ENCODE measurements around the gene NKD2.
"Not testable (repeated sequence)": the region's sequence is repeated elsewhere in the genome, so short reads cannot be mapped to it uniquely, and the experiment has no call there.

Gene NKD2

DNA sequence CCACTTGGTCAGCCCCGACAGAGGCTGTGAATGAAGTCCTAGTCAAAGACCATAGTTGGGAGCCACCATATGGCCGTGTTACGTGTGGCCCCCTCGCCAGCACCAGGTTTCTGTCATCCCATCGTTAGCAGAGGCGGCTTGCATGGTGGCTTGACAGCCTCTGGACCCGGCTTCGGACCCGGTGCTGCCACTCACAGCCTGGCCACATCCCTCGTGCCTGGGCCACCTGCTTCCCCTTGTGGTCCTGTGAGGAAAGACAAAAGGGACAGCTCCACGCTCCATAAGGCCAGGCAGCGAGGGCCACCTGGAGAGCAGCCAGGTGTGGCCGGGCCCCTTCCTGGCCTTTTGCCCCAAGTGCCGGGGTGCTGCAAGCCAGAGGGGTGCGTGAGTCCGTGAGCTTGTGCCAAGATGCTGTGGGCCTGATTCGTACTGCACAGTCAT is 6.2 kb downstream of the NKD2 start:
- no peak for DNase-seq

DNA sequence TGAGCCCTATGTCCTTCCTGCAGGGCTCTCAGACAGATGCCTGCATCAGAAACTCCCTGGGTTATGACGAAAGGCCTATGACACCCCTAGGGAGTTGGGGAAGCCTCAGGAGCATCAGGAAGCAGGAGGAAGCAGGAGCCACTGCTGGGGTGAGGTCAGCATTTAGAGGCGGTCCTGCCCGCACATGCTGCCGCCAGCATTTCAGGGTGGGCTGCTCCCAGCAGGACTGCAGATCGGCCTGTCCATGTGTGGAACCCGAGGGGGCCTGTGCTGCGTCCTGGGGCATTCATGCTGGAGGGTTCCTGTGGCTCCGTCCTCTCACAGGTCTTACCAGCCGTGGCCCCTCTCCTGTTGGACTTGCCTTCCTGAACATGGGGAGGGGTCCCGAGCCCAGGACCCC is 6.9 kb downstream of the NKD2 start:
- DNase-seq, result no peak

DNA sequence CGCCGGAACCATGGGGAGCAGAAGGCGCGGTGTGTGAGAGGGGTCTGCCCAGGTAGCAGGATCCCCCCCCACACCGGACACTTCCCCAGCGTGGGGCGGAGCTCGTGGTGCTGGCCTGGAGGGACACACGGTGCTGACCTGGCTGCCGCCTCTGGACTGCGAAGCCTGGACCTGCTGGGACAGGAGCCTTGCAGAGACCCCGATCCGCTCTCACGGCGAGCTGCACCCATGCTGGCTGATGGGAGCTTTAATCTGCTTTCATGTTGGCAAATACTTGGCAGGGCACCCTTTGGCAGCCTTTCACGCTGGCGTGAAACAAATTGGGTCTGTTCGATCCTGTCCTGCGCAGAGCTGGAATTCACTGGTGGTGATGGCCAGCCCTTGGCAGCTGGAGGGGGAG is 7.4 kb downstream of the NKD2 start:
- DNase-seq, result no peak

DNA sequence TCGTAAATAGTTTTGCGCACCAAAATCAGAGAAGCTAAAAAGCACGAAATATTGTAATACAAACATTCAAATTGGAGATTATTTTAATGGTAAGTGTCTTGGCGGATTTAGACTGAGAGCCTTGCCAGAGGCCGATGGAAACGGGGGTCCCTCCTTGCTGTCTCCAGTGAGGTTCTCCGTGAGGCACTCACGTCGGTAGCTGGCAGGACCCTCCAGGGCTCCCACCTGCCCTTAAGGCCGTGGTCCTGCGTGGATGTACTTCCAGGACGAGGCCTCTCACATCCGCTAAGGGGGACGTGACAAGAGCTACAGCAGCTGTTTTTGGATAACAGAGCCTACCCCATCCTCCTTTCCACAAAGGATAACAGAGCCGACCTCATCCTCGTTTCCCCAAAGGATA is 7.9 kb downstream of the NKD2 start:
- no peak for DNase-seq

DNA sequence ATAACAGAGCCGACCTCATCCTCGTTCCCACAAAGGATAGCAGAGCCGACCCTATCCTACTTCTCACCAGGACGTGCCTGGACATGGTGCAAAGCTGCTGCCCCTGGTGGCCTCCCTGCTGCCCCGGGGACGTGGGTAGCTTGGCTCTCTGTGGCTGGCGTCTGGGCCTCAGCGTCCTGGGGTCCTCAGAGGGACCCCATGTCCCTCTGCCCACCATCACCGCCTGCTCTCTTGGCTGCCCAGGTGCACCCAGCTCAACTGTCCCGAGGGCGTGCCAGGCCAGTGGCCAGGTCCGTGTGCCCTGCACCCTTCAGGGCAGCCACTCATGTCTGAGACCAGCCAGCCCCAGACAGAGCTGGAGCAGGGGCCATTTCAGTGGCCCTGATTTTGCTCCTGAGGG is 8.5 kb downstream of the NKD2 start:
- no peak for DNase-seq

DNA sequence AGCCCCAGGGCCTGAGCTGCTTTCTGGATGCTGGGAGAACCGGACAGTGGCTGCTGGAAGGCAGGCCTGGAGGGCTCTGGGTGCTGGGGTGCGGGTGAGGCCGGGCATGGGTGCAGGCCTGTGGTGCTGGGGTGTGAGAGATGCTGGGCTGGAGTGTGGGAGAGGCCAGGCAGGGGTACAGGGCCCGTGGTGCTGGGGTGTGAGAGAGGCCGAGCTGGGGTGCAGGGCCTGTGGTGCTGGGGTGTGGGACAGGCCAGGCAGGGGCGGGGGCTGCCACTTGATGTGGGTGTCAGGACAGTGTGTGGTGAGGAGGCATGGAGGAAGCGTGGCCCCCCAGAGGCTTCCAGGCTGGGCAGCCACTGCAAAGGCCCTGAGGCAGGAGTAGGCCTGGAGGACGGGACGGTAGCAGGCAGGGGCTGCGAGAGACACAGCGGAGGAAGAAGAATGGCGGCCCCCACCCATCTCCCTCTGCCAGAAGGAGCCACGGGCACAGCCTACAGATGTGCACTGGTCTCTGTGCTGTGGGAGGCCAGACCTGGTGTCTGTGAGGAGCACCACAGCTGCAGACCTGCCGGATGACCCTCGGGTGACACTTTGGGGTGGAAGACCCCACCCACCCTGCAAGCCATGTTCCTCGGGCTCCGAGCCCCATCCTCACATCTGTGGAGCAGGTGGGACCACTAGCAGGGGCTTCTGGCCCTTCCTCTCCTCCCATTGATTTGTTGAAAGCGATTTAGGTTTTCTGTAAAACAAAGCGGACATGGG is 9.3 kb downstream of the NKD2 start:
- DNase-seq, result no peak

DNA sequence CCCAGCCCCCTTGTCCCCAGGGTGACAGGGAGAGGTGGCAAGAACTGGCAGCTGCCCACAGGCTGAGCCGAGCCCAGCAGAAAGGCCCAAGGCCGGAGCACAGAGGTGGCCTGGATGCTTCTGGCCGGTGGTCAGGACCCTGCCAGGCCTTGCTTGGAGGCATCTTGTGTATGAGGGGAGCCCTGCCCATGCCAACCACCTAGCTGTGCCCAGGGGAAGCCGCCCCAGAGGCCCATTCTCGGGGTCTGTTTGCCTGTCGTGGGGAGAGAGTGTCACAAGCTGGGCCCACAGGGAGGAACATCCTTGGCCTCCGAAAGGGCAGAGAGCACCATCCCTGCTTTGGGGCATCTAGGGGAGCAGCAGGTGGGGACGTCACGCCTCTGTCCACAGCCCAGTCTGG is 10.0 kb downstream of the NKD2 start:
- DNase-seq, result no peak

DNA sequence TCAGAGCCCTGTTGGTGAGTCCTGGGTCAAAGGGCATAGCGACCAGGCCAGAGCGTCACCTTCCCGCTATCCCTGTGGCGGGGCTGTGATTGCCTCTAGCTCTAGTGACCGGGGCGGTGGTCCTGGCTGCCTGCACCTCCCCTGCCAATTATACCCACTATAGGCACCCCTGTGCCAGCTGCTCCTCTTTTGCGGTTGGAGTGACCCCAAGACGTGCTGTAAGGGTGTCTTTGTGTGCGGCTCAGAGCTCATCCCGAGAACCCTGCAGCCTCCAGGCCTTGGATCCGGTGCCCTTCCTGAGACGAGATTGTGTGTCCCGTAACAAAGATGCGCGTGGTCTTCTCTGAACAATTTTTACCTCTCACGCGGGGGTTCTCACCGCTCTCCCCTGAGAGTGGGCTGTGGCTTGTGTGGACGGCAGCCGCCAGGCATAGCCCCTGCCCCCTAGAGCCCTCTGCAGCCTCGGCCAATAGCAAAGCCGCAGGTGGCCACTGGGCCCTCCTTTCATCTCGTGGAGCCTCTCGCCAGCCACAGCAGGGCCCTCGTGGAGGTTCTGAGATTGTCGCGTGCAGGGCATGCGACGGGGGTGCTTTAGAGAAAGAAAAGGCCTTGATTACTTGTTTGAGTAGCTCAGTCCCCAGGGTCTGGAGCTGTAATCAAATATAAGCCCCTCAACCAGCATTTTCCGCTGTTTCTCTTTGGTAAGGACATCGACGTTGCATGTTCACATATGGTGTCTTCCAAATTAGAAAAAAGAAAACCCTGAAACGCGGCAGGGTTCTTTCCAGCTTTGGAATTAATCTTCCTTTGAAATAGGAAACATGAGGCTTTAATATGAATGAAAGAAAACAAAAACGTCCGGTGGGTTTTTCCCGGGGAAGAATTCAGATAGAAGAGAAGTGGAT is 10.7 kb downstream of the NKD2 start:
- no peak for DNase-seq

DNA sequence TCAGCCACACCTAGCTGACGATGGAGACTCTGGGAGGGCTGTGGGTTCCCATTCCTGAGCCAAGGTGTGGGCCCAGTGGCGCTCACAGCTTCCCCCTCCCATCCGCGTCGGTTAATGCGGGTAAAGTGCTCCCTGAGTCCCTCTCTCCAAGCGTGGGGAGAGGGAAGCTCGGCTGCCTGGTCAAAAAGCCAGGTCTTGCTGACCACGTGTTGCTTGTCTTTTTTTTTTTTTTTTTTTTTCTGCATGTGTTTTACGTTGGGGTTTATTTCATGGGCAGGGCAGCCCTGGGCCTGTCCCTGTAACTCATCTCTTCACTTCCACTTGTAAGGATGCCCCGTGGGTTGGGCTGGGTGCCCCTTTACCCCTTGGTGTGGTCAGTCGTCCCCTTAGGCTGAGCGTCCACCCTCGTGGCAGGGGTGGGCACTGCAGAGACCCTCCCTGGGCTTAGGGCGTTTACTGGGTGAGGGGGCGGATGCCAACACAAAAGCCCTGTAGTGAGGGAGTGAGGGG is 11.9 kb downstream of the NKD2 start:
- DNase-seq, result no peak

DNA sequence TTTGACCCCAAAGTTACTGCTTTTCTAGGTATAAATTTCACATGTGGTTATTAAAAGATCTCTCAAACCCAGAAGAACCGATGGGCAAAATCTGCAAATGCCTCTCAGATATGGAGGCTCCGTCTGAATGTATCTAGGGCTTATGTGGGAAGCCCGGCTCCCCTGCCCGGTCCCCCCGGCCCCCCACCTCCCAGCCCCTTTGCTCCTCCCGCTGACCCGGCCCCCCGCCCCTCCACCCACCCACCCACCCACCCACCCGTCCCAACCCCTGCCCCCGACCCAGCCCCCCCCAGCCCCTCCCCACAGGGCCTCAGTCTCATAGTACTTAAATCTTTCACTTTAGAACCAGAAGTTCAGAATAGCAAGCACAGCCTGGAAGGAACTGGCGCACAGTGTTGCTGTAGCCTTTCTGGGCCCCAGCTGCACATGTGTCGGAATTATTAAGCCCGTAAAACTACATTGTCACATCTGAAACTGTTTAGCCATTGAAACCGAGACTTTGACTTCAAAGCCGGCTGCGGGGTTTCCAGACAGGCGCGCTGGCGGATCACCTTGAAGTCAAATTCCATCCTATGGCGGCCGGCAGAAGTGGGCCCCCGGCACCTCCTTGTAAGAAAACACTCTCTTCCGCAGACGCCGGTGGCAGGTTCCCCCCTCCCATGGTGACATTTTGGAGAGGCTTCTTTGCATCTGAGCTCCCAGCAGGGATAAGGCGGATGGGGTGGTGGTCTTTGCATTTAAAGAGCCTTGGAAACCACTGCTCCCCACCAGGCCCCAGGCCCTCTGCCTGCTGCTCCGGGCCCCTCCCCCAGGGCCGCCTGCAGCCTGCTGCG is 12.8 kb downstream of the NKD2 start:
- DNase-seq, result no peak

DNA sequence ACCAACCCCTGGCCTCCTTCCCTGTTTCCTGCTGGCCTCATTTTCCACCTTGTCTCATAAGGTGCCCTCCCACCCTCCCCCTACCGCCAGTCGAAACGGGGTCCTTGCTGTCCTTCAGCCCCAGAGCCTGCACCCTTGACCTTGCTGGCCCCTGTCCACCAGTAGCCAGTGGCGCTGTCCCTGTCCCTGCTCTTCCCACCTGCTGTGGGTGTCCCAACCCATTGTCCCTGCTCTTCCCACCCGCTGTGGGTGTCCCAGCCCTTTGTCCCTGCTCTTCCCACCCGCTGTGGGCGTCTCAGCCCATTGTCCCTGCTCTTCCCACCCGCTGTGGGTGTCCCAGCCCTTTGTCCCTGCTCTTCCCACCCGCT is 13.4 kb downstream of the NKD2 start:
- not testable (repeated sequence) for DNase-seq

DNA sequence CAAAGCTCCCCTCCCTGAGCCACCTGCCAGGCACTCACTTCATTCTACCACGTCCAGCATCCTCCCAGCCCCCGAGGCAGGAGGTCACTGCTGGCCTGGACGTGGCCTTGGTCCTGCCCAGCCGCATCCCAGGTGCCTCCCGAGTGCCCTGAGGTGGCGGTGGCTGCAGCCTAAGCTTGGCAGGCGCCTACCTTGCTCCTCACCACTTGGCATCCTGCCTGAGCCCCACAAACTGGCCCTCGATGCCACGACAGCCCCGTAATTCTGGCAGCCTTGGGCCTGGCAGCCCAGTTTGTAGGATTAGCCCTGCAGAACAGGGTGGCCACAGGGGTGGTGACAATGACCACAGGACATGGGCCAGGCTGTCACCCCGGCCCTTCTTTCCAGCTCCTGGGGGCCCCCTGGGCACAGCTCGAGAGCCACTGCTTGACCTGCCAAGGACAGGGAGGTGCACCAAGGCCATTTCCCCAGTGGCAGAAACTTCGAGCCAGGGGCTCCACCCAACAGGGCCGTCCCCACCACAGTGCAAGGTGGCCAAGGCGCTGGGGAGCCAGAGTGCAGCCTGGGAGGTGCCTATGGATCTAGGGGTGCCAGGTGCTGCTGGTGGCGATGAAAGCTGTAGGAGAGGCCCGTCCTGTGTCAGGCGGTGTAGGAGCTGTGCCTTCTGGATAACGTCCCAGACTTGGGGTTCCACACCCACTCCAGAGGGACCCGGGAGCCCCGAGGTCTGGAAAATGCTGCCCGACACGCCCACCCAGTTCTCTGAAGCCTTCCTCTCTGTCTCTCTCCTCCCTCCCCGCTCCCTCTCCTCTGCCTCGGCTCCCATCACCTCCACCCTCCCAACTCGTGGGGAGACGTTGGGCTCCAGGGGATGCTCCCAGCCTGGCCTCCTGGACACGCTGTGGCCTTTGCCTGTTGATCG is 18.4 kb downstream of the NKD2 start:
- no peak for DNase-seq

DNA sequence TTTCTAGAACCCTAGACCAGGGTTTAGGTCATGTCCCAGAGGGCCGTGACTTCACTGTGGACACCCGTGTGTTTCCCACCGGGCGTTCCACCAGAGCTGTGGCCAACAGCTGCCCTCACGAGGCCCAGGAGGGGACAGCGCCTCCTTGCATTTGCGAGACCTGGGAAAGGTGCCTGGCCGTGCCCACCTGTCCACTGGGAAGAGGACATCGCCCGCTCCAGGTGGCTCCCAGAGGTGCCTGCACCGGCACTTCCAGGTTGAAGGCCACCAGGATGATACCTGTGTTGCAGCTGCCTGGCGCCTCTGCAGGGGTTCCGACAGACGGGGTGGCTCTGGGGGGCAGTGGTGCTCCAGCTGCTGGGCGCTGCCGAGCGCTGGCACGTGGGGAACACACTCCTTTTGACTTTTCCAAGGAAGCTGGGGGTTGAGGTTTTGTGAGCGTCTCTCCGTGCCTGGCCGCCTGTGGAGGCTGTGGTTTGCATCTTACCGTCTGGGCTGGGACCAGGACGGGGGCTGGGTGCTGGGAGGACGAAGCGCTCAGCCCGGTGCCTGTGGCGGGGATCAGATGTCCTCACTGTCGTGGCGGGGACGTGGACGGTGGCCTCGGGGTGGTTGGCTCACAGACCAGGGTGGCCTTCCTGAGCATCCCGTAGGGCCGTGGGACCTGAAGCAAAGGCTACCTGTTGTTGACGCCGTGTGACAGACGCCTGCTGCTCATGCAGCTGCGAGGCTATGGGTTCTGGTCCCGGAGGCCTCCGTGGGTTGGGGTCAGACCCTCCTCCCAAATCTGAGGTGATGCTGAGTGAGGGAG is 19.2 kb downstream of the NKD2 start:
- no peak for DNase-seq

DNA sequence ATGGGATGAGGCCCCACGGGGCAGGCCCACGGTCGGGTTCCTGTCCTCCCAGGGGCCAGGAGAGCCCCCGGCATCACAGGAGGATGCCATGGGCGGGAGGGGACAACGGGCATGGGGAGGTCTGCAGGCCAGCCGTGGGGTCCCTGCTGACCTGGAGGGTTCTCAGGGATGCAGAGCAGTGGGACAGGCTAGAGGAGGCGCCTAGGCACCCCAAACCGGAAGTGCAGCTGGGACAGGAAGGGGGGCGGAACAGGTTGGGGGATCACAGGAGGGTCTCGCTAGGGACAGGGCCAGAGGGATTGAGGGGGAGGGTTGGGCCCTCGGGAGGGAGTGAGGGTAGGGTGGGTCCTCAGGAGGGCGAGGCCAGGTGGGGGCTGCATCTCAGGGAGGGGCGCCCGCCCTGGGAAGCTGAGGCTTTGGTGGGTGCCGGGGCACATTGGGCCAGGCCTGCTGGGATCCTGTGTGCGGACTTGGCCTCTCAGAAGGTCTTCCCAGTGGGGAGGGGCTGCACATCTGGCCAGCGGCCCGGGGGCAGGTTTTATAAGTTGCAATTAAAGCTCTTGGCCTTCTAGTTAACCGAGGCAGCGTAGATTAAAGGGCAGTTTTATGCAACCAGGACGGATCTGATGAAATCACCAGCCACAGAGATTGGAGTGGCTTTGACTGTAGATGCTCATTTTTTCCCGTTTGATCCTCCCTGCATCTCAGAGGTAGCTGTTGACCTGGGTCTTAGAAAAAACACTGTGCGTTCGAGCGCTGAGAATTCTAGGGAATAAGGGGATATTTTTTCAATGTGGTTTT is 20.1 kb downstream of the NKD2 start:
- DNase-seq, result no peak

DNA sequence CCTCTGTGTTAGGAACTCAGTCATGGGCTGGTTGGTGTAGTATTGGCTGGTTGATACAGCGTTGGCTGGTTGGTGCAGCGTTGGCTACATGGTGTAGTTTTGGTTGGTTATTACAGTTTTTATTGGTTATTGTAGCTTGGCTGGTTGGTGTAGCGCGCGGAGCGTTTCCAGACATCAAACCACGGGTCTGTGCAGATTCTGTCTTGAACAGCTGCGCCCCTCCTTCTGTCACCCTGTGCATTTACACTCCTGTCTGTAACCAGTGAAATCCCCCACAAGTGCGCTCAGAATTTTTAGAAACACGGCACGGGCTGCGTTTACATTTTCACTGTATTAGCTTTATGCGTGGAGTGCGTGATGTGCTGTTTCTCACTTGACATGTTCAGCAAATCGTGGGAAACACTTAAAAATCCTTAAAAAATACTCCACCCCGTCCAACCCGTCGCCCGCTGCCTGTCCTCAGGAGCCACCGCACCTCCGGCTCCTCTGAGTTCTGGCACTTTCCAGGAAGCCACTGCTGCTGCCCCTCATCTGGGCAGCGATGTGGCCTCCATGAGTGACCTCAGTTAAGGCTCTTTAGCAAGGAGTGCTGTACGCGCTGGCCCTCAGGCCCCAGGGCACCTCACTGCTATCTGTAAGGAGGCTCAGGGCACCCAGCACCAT is 20.8 kb downstream of the NKD2 start:
- DNase-seq, result no peak

DNA sequence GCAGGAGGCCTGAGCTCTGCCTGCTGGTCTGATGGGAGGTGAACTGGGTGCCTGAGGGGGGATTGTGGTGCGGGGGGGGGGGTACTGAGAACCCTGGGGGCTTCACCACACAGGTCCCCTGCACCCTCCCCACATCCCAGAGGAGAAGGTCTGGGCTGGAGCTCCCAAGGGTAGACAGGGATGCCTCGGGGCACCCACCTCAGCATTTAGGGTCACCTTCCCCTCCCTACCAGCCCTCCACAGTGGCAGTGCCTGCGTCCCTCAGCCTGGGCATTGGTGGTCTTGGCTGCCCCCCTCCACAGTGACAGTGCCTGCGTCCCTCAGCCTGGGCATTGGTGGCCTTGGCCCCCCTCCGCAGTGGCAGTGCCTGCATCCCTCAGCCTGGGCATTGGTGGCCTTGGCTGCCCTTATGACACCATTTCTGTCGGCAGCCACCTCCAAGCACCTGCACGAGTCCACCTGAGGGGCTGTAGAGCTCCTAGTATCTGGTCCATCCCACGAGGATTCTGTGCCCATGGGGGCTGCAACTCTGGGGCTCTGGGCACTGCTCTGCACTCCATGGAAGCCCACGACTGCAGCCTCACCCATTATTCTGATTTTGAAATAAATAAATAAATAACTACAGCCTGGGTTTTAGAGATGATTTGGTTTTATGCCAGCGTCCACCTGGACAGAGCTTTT is 21.5 kb downstream of the NKD2 start:
- DNase-seq, result no peak

DNA sequence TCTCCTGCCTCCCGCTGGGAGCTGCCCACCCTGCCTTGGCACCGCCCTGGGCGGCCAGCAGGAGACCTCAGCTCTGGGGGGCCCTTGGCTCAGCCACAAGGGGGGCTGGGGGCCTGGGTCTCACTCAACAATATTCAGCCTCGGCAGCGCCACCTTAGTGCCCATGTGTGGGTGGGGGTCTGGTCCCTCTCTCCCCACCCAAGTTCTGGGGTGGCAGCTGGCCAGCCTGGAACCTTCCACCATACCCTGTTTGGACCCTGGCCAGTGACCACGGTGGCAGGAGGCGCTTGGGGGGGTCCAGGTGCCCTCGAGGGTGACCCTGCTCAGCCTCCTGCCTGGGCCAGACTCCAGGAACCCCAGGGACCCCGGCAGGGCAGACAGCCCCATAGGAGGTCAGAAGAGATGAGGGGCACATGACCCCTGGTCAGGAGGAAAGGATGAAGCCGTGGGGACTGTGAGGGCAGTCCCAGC is 22.2 kb downstream of the NKD2 start:
- DNase-seq, result no peak

DNA sequence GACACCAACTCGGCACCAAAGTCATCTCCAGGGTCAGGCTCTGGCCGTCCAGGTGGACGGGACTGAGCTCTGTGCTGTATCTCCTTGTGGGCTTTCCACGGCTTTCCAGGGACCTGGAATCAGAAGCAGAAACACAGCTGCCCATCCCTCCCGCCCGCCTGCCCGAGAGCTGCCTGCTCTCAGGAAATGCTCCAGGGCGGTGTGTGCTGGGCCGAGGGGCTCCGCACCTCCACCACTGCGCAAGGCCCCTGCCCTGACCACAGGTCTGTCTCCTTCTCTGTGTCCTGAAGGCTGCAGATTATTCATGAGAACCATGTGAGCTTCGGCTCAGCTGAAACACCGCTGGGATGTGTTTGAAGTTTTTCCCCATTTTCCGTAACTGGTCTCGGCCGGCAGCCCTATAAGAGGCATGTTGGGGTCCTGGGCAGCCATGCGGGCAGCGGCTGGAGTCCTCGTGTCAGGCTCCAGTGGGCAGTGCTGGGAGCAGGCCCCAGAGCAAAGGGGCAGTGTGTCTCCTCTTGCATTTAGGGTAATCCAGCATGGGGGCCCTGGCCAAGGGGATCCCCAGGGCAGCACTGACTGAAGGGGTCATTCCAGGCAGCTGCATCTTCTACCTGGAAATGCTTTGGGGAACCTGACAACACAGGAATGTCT is 22.8 kb downstream of the NKD2 start:
- DNase-seq, result no peak
